ENCODE results near the gene TMEM192.

TMEM192 gene

DNA sequence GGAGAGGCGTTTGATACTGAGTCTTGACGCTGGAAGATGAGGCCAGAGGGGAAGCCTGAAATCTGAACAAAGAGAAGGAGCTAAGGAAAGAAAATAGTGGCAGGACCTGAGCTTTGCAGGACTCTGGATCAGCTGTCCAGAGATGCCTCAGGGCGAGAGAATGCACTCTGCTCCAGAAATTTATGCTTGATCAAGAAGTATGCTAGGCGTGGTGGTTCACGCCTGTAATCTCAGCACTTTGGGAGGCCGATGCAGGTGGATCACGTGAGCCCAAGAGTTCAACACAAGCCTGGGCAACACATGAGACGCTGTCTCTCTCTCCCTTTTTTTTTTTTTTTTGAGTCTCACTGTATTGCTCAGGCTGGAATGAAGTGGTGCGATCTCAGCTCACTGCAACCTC lies 57.1 kb downstream of the TMEM192 start:
- no peaks in the 10 kb centered on the region for H3F3A ChIP-seq (ENCODE audit: low read depth)
- TF ChIP-seq EZH2phosphoT487 (IDR thresholded peaks at IDR 0.05; ENCODE audit: borderline replicate concordance), result no peak
- TF ChIP-seq, protein P1, sequence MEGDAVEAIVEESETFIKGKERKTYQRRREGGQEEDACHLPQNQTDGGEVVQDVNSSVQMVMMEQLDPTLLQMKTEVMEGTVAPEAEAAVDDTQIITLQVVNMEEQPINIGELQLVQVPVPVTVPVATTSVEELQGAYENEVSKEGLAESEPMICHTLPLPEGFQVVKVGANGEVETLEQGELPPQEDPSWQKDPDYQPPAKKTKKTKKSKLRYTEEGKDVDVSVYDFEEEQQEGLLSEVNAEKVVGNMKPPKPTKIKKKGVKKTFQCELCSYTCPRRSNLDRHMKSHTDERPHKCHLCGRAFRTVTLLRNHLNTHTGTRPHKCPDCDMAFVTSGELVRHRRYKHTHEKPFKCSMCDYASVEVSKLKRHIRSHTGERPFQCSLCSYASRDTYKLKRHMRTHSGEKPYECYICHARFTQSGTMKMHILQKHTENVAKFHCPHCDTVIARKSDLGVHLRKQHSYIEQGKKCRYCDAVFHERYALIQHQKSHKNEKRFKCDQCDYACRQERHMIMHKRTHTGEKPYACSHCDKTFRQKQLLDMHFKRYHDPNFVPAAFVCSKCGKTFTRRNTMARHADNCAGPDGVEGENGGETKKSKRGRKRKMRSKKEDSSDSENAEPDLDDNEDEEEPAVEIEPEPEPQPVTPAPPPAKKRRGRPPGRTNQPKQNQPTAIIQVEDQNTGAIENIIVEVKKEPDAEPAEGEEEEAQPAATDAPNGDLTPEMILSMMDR (conservative IDR thresholded peaks at IDR 0.05; ENCODE audit: low read length), result no peak
- H3K4me3 ChIP-seq (ENCODE audit: low read length, poor library complexity, severe bottlenecking), result no peak overlapping the region
- H3K9me3 ChIP-seq (ENCODE audit: insufficient read depth, low read depth, low read length), result no peaks in the 10 kb centered on the region
- no peaks in the 10 kb centered on the region for H3K4me1 ChIP-seq (ENCODE audit: insufficient read depth, low read length, poor library complexity, severe bottlenecking)
- H3K9ac ChIP-seq (ENCODE audit: low read depth, low read length, poor library complexity, severe bottlenecking), result no peak overlapping the region
- no peaks in the 10 kb centered on the region for H3K79me2 ChIP-seq (ENCODE audit: insufficient read depth, low read length)
- H3K9me2 ChIP-seq (replicated peaks; ENCODE audit: low read depth, low read length), result no peaks in the 10 kb centered on the region
- no peak overlapping the region for H3K4me2 ChIP-seq (ENCODE audit: low read depth, low read length, poor library complexity, severe bottlenecking)
- H3K36me3 ChIP-seq (ENCODE audit: insufficient read depth, low read length), result no peaks in the 10 kb centered on the region
- H2AFZ ChIP-seq (ENCODE audit: low read length), result no peak overlapping the region
- H3K27me3 ChIP-seq (ENCODE audit: insufficient read depth, low read length, poor library complexity, severe bottlenecking), result no peaks in the 10 kb centered on the region
- H4K20me1 ChIP-seq (ENCODE audit: insufficient read depth, low read length, poor library complexity, severe bottlenecking), result no peaks in the 10 kb centered on the region

DNA sequence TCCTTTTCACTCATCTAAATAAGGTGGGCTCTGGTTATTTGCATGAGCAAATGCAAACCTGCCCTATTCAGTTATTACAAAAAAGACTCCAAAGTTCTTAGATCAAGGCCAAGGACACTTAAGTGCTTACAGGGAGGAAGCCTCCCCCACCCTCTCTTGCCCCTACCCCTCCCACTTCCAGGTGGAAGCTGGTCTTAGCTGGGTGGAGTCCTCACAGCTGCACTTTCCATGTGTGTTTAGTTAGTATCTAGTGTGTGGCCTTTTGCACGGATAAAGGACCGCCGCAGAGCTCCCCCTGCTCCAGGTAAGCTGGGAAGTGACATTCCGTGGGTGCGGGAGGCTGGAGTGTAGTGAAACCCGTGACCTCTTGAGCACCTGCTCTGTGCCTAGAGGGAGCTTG lies 59.0 kb downstream of the TMEM192 start, which contains the start of gene TRIM75:
Gene TRIM75, plus strand, starts transcription at position 222 of the 400 bp plus-strand sequence. CDS start 5,282 bp downstream, outside the sequence.
- Histone ChIP-seq H3K9ac (ENCODE audit: low read depth, low read length, poor library complexity, severe bottlenecking) (no peak within 1 kb of the TSS), H3K9me3 (ENCODE audit: insufficient read depth, low read depth, low read length) (no peaks in the 10 kb centered on the region), H3K36me3 (ENCODE audit: insufficient read depth, low read length) (no peaks in the 10 kb centered on the region), H3K4me1 (ENCODE audit: insufficient read depth, low read length, poor library complexity, severe bottlenecking) (no peaks in the 10 kb centered on the region), H3K79me2 (ENCODE audit: insufficient read depth, low read length) (no peaks in the 10 kb centered on the region), H3K9me2 (replicated peaks; ENCODE audit: low read depth, low read length) (no peaks in the 10 kb centered on the region), H2AFZ (ENCODE audit: low read length) (no peak within 1 kb of the TSS), H3F3A (ENCODE audit: low read depth) (no peaks in the 10 kb centered on the region), H3K4me3 (ENCODE audit: low read length, poor library complexity, severe bottlenecking) (no peak within 1 kb of the TSS), H3K4me2 (ENCODE audit: low read depth, low read length, poor library complexity, severe bottlenecking) (no peak within 1 kb of the TSS), H4K20me1 (ENCODE audit: insufficient read depth, low read length, poor library complexity, severe bottlenecking) (no peaks in the 10 kb centered on the region), H3K27me3 (ENCODE audit: insufficient read depth, low read length, poor library complexity, severe bottlenecking) (no peaks in the 10 kb centered on the region)
- no peak for TF ChIP-seq EZH2phosphoT487 (IDR thresholded peaks at IDR 0.05; ENCODE audit: borderline replicate concordance)
- TF ChIP-seq, protein P1 (conservative IDR thresholded peaks at IDR 0.05; ENCODE audit: low read length), result no peak

DNA sequence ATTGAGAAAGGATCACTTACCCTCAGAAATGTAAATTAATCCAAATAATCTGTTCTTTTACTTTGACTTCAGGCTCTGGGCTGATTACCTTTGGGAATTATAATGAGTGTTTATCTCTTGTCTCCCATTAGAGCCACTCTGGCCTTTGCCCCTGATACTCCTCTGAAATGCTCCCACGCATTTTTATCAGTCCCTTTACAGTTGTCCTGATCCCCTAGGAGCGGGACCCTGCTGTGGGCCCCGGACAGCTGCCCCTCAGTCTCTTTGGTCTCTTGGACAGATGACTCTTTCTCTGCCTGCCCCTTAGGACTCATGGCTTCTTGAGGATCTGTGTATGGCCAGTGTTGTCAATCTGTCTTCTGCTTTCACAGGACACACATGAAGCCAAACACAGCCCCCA lies 60.0 kb downstream of the TMEM192 start:
- H2AFZ ChIP-seq (ENCODE audit: low read length), result no peak overlapping the region
- no peaks in the 10 kb centered on the region for H3K36me3 ChIP-seq (ENCODE audit: insufficient read depth, low read length)
- no peaks in the 10 kb centered on the region for H4K20me1 ChIP-seq (ENCODE audit: insufficient read depth, low read length, poor library complexity, severe bottlenecking)
- H3K4me1 ChIP-seq (ENCODE audit: insufficient read depth, low read length, poor library complexity, severe bottlenecking), result no peaks in the 10 kb centered on the region
- TF ChIP-seq EZH2phosphoT487 (IDR thresholded peaks at IDR 0.05; ENCODE audit: borderline replicate concordance), result no peak
- TF ChIP-seq, protein P1 (conservative IDR thresholded peaks at IDR 0.05; ENCODE audit: low read length), result no peak
- H3K27me3 ChIP-seq (ENCODE audit: insufficient read depth, low read length, poor library complexity, severe bottlenecking), result no peaks in the 10 kb centered on the region
- H3K9me2 ChIP-seq (replicated peaks; ENCODE audit: low read depth, low read length), result no peaks in the 10 kb centered on the region
- no peaks in the 10 kb centered on the region for H3K9me3 ChIP-seq (ENCODE audit: insufficient read depth, low read depth, low read length)
- H3K4me3 ChIP-seq (ENCODE audit: low read length, poor library complexity, severe bottlenecking), result no peak overlapping the region
- H3K9ac ChIP-seq (ENCODE audit: low read depth, low read length, poor library complexity, severe bottlenecking), result no peak overlapping the region
- H3K4me2 ChIP-seq (ENCODE audit: low read depth, low read length, poor library complexity, severe bottlenecking), result no peak overlapping the region
- no peaks in the 10 kb centered on the region for H3K79me2 ChIP-seq (ENCODE audit: insufficient read depth, low read length)
- no peaks in the 10 kb centered on the region for H3F3A ChIP-seq (ENCODE audit: low read depth)

Measured in Loucy (cell line).